ENCODE measurements around the gene DDA1. TPM values are rescaled to one million over a fixed set of nuclear protein-coding genes. Genes with fewer than 3 reads are reported as not detected.
A peak's percentile ranks its signal among the peaks of the same experiment; 100 is the strongest.

DDA1 gene
- total RNA-seq, 4 donors from 2014 or later, result 20.6 to 98.1 (median 22.0) TPM

DNA sequence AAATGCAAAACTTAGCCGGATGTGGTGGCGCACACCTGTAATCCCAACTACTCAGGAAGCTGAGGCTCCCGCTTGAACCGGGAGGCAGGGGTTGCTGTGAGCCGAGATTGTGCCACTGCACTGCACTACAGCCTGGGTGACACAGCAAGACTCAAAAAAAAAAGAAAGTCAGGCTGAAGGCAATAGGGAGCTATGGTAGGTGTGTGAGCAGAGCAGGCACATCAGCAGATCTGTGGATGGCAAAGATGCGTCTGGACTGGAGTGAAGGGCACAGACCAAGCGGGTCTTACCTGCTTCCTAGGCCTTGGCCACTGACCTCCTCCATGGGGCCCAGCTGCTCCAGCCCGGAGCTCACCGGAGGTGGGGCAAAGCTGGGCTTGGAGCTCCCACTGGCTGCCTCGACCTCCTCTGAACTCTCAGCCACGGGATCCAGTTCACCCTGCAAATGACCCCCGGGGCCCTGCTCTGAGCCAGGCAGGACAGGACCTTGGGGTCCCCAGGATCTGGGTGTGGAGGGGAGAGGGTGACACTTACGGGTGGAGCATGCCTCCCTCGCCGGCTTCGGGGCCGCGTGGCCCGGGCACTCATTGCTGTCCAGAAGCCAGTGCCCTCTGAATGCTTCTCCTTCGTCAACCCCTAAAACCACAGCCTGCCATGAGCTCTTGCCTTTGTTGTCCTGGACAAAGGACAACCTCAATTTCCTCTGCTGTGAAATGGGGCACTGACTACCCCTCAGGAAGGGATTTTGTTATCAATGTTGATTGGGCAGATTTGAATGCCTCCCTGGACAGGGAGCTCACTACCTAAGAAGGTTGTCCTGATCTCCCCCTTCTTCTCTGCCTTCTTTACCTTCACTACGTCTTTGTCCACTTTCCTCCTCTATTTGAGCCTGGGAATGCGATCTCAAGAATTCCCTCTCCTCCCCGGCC, 45.4 kb upstream of the DDA1 start:
- H3K27me3 ChIP-seq, result no peaks in the 10 kb centered on the region
- H3K36me3 ChIP-seq, result peaks cover 0 to 3% (median 0%) of the 10 kb centered on the region in 4 donors
- no peak overlapping the region for H3K4me3 ChIP-seq
- no peak for TF ChIP-seq POLR2AphosphoS5 (IDR thresholded peaks at IDR 0.05)
- TF ChIP-seq EP300 (IDR thresholded peaks at IDR 0.05; ENCODE audit: low read depth), result no peak
- TF ChIP-seq POLR2A (IDR thresholded peaks at IDR 0.05), result no peak
- TF ChIP-seq, protein P1, sequence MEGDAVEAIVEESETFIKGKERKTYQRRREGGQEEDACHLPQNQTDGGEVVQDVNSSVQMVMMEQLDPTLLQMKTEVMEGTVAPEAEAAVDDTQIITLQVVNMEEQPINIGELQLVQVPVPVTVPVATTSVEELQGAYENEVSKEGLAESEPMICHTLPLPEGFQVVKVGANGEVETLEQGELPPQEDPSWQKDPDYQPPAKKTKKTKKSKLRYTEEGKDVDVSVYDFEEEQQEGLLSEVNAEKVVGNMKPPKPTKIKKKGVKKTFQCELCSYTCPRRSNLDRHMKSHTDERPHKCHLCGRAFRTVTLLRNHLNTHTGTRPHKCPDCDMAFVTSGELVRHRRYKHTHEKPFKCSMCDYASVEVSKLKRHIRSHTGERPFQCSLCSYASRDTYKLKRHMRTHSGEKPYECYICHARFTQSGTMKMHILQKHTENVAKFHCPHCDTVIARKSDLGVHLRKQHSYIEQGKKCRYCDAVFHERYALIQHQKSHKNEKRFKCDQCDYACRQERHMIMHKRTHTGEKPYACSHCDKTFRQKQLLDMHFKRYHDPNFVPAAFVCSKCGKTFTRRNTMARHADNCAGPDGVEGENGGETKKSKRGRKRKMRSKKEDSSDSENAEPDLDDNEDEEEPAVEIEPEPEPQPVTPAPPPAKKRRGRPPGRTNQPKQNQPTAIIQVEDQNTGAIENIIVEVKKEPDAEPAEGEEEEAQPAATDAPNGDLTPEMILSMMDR (IDR thresholded peaks at IDR 0.05), result no peak
- no peak for DNase-seq
- H3K9me3 ChIP-seq, result no peaks in the 10 kb centered on the region
- intact Hi-C loops (cut with DNase I; ENCODE audit: low total_unique reads) (no loop called here), in situ Hi-C loops (cut with MboI; ENCODE audit: low pct_ligation_motif_present in 1 of 4, low pct_unique_long_range_greater_than_20kb in 1 of 4, low sequenced_read_pairs in 3 of 4) (no loop called here)
- H3K4me1 ChIP-seq, result peaks cover 8 to 18% (median 12%) of the 10 kb centered on the region in 4 donors
- H3K27ac ChIP-seq, result peak overlapping the region in 3 of 4 donors; percentile 14 to 41 (median 28)
- 70 to 82% methylated on average over 10 to 23 of the region's 23 CpGs for WGBS, 2 donors (ENCODE audit: low coverage in 1 of 2)

DNA sequence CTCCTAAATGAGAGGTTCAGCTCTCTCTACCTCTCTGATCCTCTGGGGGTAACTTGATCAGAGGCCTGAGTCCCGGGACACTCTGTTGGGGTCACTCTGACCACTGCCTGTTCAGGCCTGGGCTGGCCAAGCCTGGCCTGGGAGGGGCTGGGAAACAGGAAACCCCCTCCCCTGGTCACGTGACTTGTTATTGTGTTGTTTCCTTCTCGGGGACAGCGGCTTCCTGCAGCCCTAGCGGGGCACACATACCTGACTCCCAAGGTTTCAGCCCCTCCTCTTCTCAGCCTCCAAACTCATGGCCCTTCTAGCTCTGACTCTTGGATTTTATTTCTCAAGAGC, 44.8 kb upstream of the DDA1 start, which contains the start of gene USHBP1:
USHBP1 (minus strand) TSS at position 105 of the 339 bp plus-strand sequence. CDS start 446 bp downstream, outside the sequence.
- 55% methylated on average over 5 of the region's 5 CpGs; no CpG with 5 or more reads in 1 of the 2 donors for WGBS, 2 donors (ENCODE audit: low coverage in 1 of 2)
- H3K4me1 ChIP-seq, result peaks cover 8 to 18% (median 12%) of the 10 kb centered on the region in 4 donors
- no peaks in the 10 kb centered on the region for H3K27me3 ChIP-seq
- no peak for DNase-seq
- in situ Hi-C loops (cut with MboI; ENCODE audit: low pct_ligation_motif_present in 1 of 4, low pct_unique_long_range_greater_than_20kb in 1 of 4, low sequenced_read_pairs in 3 of 4) (no loop called here), intact Hi-C loops (cut with DNase I; ENCODE audit: low total_unique reads) (no loop called here)
- H3K27ac ChIP-seq, result peak within 1 kb of the TSS in 3 of 4 donors; percentile 28 to 41 (median 30)
- H3K9me3 ChIP-seq, result no peaks in the 10 kb centered on the region
- TF ChIP-seq, protein P1 (IDR thresholded peaks at IDR 0.05), result no peak
- no peak for TF ChIP-seq POLR2AphosphoS5 (IDR thresholded peaks at IDR 0.05)
- TF ChIP-seq EP300 (IDR thresholded peaks at IDR 0.05; ENCODE audit: low read depth), result no peak
- no peak for TF ChIP-seq POLR2A (IDR thresholded peaks at IDR 0.05)
- peaks cover 0 to 7% (median 0%) of the 10 kb centered on the region in 4 donors for H3K36me3 ChIP-seq
- no peak within 1 kb of the TSS for H3K4me3 ChIP-seq

DNA sequence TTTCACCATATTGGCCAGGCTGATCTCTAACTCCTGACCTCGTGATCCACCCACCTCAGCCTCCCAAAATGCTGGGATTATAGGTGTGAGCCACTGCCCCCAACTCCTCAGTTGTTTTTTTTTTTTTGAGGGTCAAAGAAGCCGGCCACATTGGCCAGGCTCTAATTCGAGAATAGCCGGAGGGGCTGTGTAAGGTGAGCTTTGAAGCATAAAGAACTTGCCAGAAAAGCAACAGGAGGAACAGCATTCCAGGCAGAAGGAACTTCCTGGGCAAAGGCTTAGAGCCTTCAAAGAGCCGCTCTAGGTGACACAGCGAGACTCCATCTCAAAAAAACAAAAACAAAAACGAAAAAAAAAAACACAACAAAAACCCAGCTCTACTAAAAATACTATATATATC, 43.3 kb upstream of the DDA1 start:
- no peak for DNase-seq
- H3K27me3 ChIP-seq, result no peaks in the 10 kb centered on the region
- no peak overlapping the region for H3K4me3 ChIP-seq
- intact Hi-C loops (cut with DNase I; ENCODE audit: low total_unique reads) (no loop called here), in situ Hi-C loops (cut with MboI; ENCODE audit: low pct_ligation_motif_present in 1 of 4, low pct_unique_long_range_greater_than_20kb in 1 of 4, low sequenced_read_pairs in 3 of 4) (no loop called here)
- H3K27ac ChIP-seq, result peak overlapping the region in 3 of 4 donors; percentile 72 to 86 (median 86)
- H3K4me1 ChIP-seq, result peaks cover 8 to 18% (median 12%) of the 10 kb centered on the region in 4 donors
- peaks cover 0 to 8% (median 2%) of the 10 kb centered on the region in 4 donors for H3K36me3 ChIP-seq
- WGBS, 2 donors (ENCODE audit: low coverage in 1 of 2), result 86 to 90% methylated on average over 7 of the region's 7 CpGs
- H3K9me3 ChIP-seq, result no peaks in the 10 kb centered on the region
- TF ChIP-seq, protein P1 (IDR thresholded peaks at IDR 0.05), result no peak
- TF ChIP-seq POLR2A (IDR thresholded peaks at IDR 0.05), result no peak
- no peak for TF ChIP-seq EP300 (IDR thresholded peaks at IDR 0.05; ENCODE audit: low read depth)

DNA sequence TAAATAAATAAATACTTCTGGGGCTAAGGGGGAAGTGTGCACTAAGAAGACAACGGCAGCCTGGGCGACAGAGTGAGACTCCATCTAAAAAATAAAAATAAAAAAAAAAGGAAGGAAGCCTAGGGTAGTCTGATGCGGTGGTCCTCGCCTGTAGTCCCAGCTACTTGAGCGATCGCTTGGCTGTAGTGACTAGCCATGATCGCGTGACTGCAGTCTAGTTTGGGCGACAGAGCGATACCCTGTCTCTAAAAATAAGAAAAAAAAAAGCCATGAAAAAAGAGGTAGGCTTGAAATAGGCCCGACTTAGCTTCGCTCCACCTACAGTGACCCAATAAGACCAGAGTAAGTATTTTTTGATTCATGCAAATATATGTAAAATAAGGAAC, 42.8 kb upstream of the DDA1 start:
- Histone ChIP-seq H3K27ac (peak overlapping the region; percentile 72 to 86 (median 84)), H3K36me3 (peaks cover 0 to 12% (median 3%) of the 10 kb centered on the region in 4 donors), H3K27me3 (no peaks in the 10 kb centered on the region), H3K4me1 (peaks cover 8 to 18% (median 12%) of the 10 kb centered on the region in 4 donors), H3K4me3 (no peak overlapping the region), H3K9me3 (no peaks in the 10 kb centered on the region)
- in situ Hi-C loops (cut with MboI; ENCODE audit: low pct_ligation_motif_present in 1 of 4, low pct_unique_long_range_greater_than_20kb in 1 of 4, low sequenced_read_pairs in 3 of 4), result no loop called here
- 72% methylated on average over 12 of the region's 12 CpGs; no CpG with 5 or more reads in 1 of the 2 donors for WGBS, 2 donors (ENCODE audit: low coverage in 1 of 2)
- intact Hi-C loops (cut with DNase I; ENCODE audit: low total_unique reads), result no loop called here
- TF ChIP-seq POLR2A (IDR thresholded peaks at IDR 0.05), result no peak
- no peak for TF ChIP-seq POLR2AphosphoS5 (IDR thresholded peaks at IDR 0.05)
- no peak for TF ChIP-seq EP300 (IDR thresholded peaks at IDR 0.05; ENCODE audit: low read depth)
- TF ChIP-seq, protein P1 (IDR thresholded peaks at IDR 0.05), result no peak
- no peak for DNase-seq

All from transverse colon (tissue), 4 donors.